GM12875 (cell line): ENCODE measurements around the gene HOXA4.

Experiments used
- H3K4me3 ChIP-seq: one replicate; pipeline ENCODE4 v1.5.1; 2011; ENCODE audit warnings: low read depth, low read length, control low read depth
- CTCF ChIP-seq: IDR thresholded peaks from 2 replicates; pipeline ENCODE4 v1.5.1; 2011; ENCODE audit warnings: low read depth, mild to moderate bottlenecking, control low read depth, inconsistent platforms, low read length, moderate library complexity, borderline replicate concordance; ENCODE audit not compliant: insufficient read depth

The HOXA4 gene

GRCh38 chr7:27079234-27079975 lies 51.2 kb downstream of the HOXA4 start:
- no peak overlapping the region for H3K4me3 ChIP-seq
- no peak for TF ChIP-seq CTCF

GRCh38 chr7:27078616-27079233 lies 51.8 kb downstream of the HOXA4 start:
- TF ChIP-seq CTCF = no peak
- no peak overlapping the region for H3K4me3 ChIP-seq
